HUES48 (cell line): ENCODE results near the gene SAMHD1.
A peak's percentile ranks its signal among the peaks of the same experiment; 100 is the strongest.
"Not testable (repeated sequence)": the region's sequence is repeated elsewhere in the genome, so short reads cannot be mapped to it uniquely, and the experiment has no call there.

Experiments used
- H3K27ac ChIP-seq: one replicate; pipeline ENCODE4 v1.7.0; 2013; ENCODE audit warnings: low read depth, low read length, inconsistent platforms
- H3K27me3 ChIP-seq: 2 replicates; pipeline ENCODE4 v1.6.1; 2013; ENCODE audit warnings: mild to moderate bottlenecking, low read length; ENCODE audit not compliant: control insufficient read depth, insufficient read depth
- H3K36me3 ChIP-seq: 2 replicates; pipeline ENCODE4 v1.6.1; 2013; ENCODE audit warnings: low read length; ENCODE audit not compliant: control insufficient read depth, insufficient read depth
- H3K4me1 ChIP-seq: 2 replicates; pipeline ENCODE4 v1.6.1; 2013; ENCODE audit warnings: mild to moderate bottlenecking, low read length; ENCODE audit not compliant: control insufficient read depth, insufficient read depth
- H3K4me3 ChIP-seq: 2 replicates; pipeline ENCODE4 v1.5.1; 2013; ENCODE audit warnings: mild to moderate bottlenecking, low read depth, low read length
- H3K9ac ChIP-seq: 2 replicates; pipeline ENCODE4 v1.6.1; 2013; ENCODE audit warnings: mild to moderate bottlenecking, low read depth, low read length, moderate library complexity
- H3K9me3 ChIP-seq: 2 replicates; pipeline ENCODE4 v1.6.1; 2013; ENCODE audit warnings: low read length; ENCODE audit not compliant: control insufficient read depth, insufficient read depth

SAMHD1 gene

GRCh38 chr20:36951198-36951978, at the start of gene SAMHD1:
Gene SAMHD1, minus strand, starts transcription at chr20:36951708. Its CDS starts 65 bp downstream, at chr20:36951643.
- H3K36me3 ChIP-seq: peaks cover 1% of the 10 kb centered on the region; the same call in 1 of the 2 replicates
- peak within 1 kb of the TSS; percentile 59 for H3K27ac ChIP-seq
- H3K4me1 ChIP-seq: peaks cover 24% of the 10 kb centered on the region
- no peak within 1 kb of the TSS for H3K9ac ChIP-seq
- H3K4me3 ChIP-seq: peak within 1 kb of the TSS; percentile 80
- H3K9me3 ChIP-seq: no peaks in the 10 kb centered on the region
- no peaks in the 10 kb centered on the region for H3K27me3 ChIP-seq

- H3K27ac ChIP-seq, H3K27me3 ChIP-seq, H3K4me3 ChIP-seq, H3K9ac ChIP-seq, H3K4me1 ChIP-seq: not testable (repeated sequence)
- peaks cover 10% of the 10 kb centered on the region for H3K9me3 ChIP-seq
- H3K36me3 ChIP-seq: peaks cover 43% of the 10 kb centered on the region
Observed at GRCh38 chr20:37000171-37000570, 48.7 kb upstream of the SAMHD1 start.

- H3K9ac ChIP-seq: no peak overlapping the region
- peaks cover 23% of the 10 kb centered on the region for H3K9me3 ChIP-seq
- H3K36me3 ChIP-seq: peaks cover 45% of the 10 kb centered on the region
- H3K27me3 ChIP-seq: no peaks in the 10 kb centered on the region
- H3K4me3 ChIP-seq: no peak overlapping the region
- H3K27ac ChIP-seq: no peak overlapping the region
- H3K4me1 ChIP-seq: no peaks in the 10 kb centered on the region
Observed at GRCh38 chr20:36998652-36999051, 47.1 kb upstream of the SAMHD1 start.

- H3K36me3 ChIP-seq: peaks cover 37% of the 10 kb centered on the region
- no peaks in the 10 kb centered on the region for H3K4me1 ChIP-seq
- H3K27ac ChIP-seq: no peak overlapping the region
- no peak overlapping the region for H3K4me3 ChIP-seq
- no peak overlapping the region for H3K9ac ChIP-seq
- H3K9me3 ChIP-seq: peaks cover 23% of the 10 kb centered on the region
- no peaks in the 10 kb centered on the region for H3K27me3 ChIP-seq
Observed at GRCh38 chr20:36997121-36997520, 45.6 kb upstream of the SAMHD1 start.

GRCh38 chr20:36994221-36994620, 42.7 kb upstream of the SAMHD1 start:
- H3K9ac ChIP-seq, H3K27ac ChIP-seq, H3K4me3 ChIP-seq, H3K27me3 ChIP-seq, H3K4me1 ChIP-seq: not testable (repeated sequence)
- peaks cover 20% of the 10 kb centered on the region for H3K9me3 ChIP-seq
- H3K36me3 ChIP-seq: peaks cover 36% of the 10 kb centered on the region

GRCh38 chr20:36992802-36993334, 41.4 kb upstream of the SAMHD1 start:
- Histone ChIP-seq H3K9ac (no peak overlapping the region), H3K4me3 (no peak overlapping the region), H3K27ac (no peak overlapping the region), H3K27me3 (no peaks in the 10 kb centered on the region), H3K9me3 (peaks cover 20% of the 10 kb centered on the region), H3K36me3 (peaks cover 28% of the 10 kb centered on the region), H3K4me1 (no peaks in the 10 kb centered on the region)

- H3K36me3 ChIP-seq: peaks cover 17% of the 10 kb centered on the region; the same call in 1 of the 2 replicates
- peaks cover 18% of the 10 kb centered on the region for H3K9me3 ChIP-seq
- no peaks in the 10 kb centered on the region for H3K27me3 ChIP-seq
- H3K4me3 ChIP-seq: no peak overlapping the region
- H3K4me1 ChIP-seq: no peaks in the 10 kb centered on the region
- no peak overlapping the region for H3K9ac ChIP-seq
- no peak overlapping the region for H3K27ac ChIP-seq
Observed at GRCh38 chr20:36991703-36992102, 40.2 kb upstream of the SAMHD1 start.

- peaks cover 2% of the 10 kb centered on the region; the same call in 1 of the 2 replicates for H3K36me3 ChIP-seq
- no peak overlapping the region for H3K4me3 ChIP-seq
- H3K9me3 ChIP-seq: peaks cover 9% of the 10 kb centered on the region
- H3K27me3 ChIP-seq: no peaks in the 10 kb centered on the region
- no peak overlapping the region for H3K9ac ChIP-seq
- H3K4me1 ChIP-seq: no peaks in the 10 kb centered on the region
- no peak overlapping the region for H3K27ac ChIP-seq
Observed at GRCh38 chr20:36989797-36990196, 38.3 kb upstream of the SAMHD1 start.

GRCh38 chr20:36988494-36988966, 37.0 kb upstream of the SAMHD1 start:
- Histone ChIP-seq H3K27me3 (no peaks in the 10 kb centered on the region), H3K4me3 (no peak overlapping the region), H3K36me3 (no peaks in the 10 kb centered on the region), H3K27ac (no peak overlapping the region), H3K9ac (no peak overlapping the region), H3K9me3 (no peaks in the 10 kb centered on the region), H3K4me1 (no peaks in the 10 kb centered on the region)

- H3K9me3 ChIP-seq: no peaks in the 10 kb centered on the region
- H3K36me3 ChIP-seq: no peaks in the 10 kb centered on the region
- no peak overlapping the region for H3K9ac ChIP-seq
- no peaks in the 10 kb centered on the region for H3K27me3 ChIP-seq
- no peaks in the 10 kb centered on the region for H3K4me1 ChIP-seq
- no peak overlapping the region for H3K4me3 ChIP-seq
- no peak overlapping the region for H3K27ac ChIP-seq
Observed at GRCh38 chr20:36984257-36984638, 32.7 kb upstream of the SAMHD1 start.

- H3K9me3 ChIP-seq: no peaks in the 10 kb centered on the region
- no peaks in the 10 kb centered on the region for H3K27me3 ChIP-seq
- H3K36me3 ChIP-seq: no peaks in the 10 kb centered on the region
- H3K4me1 ChIP-seq: no peaks in the 10 kb centered on the region
- no peak overlapping the region for H3K4me3 ChIP-seq
- H3K9ac ChIP-seq: no peak overlapping the region
- no peak overlapping the region for H3K27ac ChIP-seq
Observed at GRCh38 chr20:36975099-36975818, 23.8 kb upstream of the SAMHD1 start.
